ENCODE data around the gene MT2A.
A peak's percentile ranks its signal among the peaks of the same experiment; 100 is the strongest.
"Not testable (repeated sequence)": the region's sequence is repeated elsewhere in the genome, so short reads cannot be mapped to it uniquely, and the experiment has no call there.

MT2A gene

DNA sequence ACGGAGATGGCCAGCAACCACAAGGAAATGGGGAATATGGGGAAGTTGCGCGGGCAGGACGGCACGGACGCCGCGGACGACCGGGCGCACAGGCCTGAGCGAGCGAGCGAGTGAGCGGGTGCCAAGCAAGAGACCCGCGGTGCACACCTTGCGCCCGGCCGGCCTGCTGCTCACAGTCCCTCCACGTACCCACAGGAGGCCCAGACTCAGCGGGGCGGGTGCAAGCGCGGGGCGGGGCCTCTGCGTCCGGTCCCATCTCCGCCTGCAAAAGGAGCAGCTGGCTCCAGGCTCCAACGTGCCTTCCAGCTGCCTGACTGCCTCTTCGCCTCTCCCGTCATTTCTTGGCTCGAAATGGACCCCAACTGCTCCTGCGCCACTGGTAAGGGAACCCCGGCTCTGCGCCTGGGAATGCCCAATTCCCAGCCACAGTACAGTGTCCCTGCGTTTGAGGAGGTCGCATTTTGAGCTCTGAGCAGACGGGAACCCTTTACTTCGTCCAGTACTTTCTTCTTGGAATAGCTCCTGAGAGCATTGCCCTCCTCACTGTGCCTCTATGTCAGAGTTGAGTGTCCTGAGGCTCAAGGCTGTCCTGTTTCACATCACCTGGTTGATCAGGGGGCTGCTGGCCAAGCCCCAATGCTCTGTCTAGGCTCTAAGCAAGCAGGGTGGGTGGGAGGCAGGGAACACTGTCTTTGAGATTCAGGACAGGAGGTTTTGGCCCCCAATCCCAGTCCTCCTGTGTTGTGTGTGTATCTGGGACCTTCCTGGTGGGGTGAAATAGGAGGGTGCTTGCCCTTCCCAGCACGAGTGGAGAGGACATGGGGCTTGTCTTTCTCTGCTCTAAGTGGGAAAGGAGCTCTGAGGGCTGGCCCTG lies 9.1 kb downstream of the MT2A start:
- peak; percentile 62 for DNase-seq (ENCODE audit: low read depth, low spot score)
- peak overlapping the region; percentile 8 for H3K4me3 ChIP-seq (ENCODE audit: low read depth, low read length)
- in situ Hi-C loops (cut with HindIII; ENCODE audit: low sequenced_read_pairs), result no loop called here
- TF ChIP-seq, protein P1, sequence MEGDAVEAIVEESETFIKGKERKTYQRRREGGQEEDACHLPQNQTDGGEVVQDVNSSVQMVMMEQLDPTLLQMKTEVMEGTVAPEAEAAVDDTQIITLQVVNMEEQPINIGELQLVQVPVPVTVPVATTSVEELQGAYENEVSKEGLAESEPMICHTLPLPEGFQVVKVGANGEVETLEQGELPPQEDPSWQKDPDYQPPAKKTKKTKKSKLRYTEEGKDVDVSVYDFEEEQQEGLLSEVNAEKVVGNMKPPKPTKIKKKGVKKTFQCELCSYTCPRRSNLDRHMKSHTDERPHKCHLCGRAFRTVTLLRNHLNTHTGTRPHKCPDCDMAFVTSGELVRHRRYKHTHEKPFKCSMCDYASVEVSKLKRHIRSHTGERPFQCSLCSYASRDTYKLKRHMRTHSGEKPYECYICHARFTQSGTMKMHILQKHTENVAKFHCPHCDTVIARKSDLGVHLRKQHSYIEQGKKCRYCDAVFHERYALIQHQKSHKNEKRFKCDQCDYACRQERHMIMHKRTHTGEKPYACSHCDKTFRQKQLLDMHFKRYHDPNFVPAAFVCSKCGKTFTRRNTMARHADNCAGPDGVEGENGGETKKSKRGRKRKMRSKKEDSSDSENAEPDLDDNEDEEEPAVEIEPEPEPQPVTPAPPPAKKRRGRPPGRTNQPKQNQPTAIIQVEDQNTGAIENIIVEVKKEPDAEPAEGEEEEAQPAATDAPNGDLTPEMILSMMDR (IDR thresholded peaks at IDR 0.05; ENCODE audit: low read depth, low read length), result no peak

DNA sequence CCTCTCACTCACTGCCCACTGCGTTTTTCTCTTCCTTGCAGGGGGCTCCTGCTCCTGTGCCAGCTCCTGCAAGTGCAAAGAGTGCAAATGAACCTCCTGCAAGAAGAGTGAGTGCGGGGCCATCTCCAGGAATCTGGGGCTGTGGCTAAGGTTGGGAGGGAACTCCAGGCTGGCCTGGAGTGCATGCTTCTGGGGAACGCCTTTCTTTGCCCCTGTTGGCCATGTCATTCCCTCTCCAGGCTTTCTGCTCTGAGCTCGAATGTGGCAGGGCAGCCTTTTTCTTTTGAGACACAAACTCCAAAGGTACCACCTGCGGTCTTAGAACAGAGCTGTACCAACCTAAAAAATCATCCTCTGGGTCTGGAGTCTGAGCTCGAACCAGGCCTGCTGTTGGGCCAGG lies 9.8 kb downstream of the MT2A start:
- in situ Hi-C loops (cut with HindIII; ENCODE audit: low sequenced_read_pairs), result no loop called here
- no peak overlapping the region for H3K4me3 ChIP-seq (ENCODE audit: low read depth, low read length)
- TF ChIP-seq, protein P1 (IDR thresholded peaks at IDR 0.05; ENCODE audit: low read depth, low read length), result no peak
- no peak for DNase-seq (ENCODE audit: low read depth, low spot score)

DNA sequence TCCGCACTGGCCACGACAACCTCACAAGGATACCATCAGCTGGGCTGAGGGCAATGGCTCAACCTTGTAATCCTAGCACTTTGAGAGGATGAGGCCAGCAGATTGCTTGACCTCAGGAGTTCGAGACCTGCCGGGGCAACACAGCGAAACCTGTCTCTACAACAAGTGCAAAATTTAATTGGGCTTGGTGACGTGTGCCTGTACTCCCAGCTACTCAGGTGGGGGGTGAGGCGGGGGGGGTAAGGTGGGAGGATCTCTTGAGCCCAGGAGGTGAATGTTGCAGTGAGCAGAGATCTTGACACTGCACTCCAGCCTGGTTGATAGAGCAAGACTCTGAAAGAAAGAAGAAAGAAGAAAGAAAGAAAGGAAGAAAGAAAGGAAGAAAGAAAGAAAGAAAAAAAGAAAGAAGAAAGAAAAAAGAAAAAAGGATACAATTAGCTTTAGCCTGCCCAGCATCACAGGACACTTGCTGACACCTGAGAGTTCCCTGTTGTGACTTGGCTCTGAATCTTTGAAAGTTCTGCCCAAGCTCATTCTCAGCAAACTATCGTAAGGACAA lies 12.0 kb downstream of the MT2A start:
- no peak overlapping the region for H3K4me3 ChIP-seq (ENCODE audit: low read depth, low read length)
- DNase-seq (ENCODE audit: low read depth, low spot score), result no peak
- in situ Hi-C loops (cut with HindIII; ENCODE audit: low sequenced_read_pairs), result no loop called here
- TF ChIP-seq, protein P1 (IDR thresholded peaks at IDR 0.05; ENCODE audit: low read depth, low read length), result no peak

DNA sequence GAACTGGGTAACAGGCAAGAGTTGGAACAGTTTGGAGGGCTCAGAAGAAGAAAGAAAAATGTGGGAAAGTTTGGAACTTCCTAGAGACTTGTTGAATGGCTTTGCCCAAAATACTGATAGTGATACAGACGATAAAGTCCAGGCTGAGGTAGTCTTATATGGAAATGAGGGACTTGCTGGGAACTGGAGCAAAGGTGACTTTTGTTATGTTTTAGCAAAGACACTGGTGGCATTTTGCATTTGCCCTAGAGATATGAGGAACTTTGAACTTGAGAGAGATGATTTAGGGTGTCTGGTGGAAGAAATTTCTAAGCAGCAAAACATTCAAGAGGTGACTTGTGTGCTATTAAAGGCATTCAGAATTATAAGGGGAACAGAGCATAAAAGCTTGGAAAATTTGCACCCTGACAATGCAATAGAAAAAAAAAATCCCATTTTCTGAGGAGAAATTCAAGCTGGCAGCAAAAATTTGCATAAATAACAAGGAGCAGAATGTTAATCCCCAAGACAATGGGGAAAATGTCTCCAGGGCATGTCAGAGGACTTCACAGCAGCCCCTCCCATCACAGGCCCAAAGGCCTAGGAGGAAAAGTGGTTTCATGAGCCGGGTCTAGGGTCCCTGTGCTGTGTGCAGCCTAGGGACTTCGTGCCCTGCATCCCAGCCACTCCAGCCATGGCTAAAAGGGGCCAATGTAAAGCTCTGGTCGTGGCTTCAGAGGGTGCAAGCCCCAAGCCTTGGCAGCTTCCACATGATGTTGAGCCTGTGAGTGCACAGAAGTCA lies 13.5 kb downstream of the MT2A start:
- in situ Hi-C loops (cut with HindIII; ENCODE audit: low sequenced_read_pairs), result not testable (repeated sequence)

DNA sequence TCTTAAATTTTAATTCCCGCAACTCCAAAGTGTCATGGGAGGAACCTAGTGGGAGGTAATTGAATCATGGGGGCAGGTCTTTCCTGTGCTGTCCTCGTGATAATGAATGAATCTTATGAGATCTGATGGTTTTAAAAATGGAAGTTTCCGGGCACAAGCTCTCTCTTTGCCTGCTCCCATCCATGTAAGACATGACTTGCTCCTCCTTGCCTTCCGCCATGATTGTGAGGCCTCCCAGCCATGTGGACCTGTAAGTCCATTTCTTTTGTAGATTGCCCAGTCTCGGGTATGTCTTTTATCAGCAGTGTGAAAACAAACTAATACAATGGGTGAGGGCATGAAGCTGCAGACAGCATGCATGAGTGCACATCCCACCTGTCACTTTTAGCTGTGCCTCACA lies 14.8 kb downstream of the MT2A start:
- H3K4me3 ChIP-seq (ENCODE audit: low read depth, low read length); DNase-seq (ENCODE audit: low read depth, low spot score); in situ Hi-C loops (cut with HindIII; ENCODE audit: low sequenced_read_pairs): not testable (repeated sequence)

More for the DNA sequence above, 13.5 kb downstream of the MT2A start:
- not testable (repeated sequence) for DNase-seq (ENCODE audit: low read depth, low spot score); H3K4me3 ChIP-seq (ENCODE audit: low read depth, low read length)

DNA sequence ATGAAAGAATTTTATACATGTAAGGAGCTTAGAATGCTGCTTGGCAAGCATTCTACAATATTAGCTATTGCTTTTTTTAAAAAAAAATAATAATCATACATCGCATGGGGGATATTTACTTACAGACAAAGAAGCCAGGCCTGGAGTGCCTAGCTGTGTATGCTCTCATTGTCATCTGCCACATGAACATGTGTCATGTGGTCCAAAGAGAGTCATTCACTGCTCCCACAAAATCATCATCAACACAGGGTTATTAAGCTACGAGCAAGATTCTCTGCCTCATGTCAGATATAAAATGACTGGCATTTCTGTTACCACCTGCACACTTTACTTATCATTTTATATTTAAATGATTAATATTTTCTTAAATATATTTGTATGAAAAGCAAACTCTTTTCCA lies 15.3 kb downstream of the MT2A start:
- DNase-seq (ENCODE audit: low read depth, low spot score), result no peak
- TF ChIP-seq, protein P1 (IDR thresholded peaks at IDR 0.05; ENCODE audit: low read depth, low read length), result no peak
- in situ Hi-C loops (cut with HindIII; ENCODE audit: low sequenced_read_pairs), result no loop called here
- H3K4me3 ChIP-seq (ENCODE audit: low read depth, low read length), result no peak overlapping the region

DNA sequence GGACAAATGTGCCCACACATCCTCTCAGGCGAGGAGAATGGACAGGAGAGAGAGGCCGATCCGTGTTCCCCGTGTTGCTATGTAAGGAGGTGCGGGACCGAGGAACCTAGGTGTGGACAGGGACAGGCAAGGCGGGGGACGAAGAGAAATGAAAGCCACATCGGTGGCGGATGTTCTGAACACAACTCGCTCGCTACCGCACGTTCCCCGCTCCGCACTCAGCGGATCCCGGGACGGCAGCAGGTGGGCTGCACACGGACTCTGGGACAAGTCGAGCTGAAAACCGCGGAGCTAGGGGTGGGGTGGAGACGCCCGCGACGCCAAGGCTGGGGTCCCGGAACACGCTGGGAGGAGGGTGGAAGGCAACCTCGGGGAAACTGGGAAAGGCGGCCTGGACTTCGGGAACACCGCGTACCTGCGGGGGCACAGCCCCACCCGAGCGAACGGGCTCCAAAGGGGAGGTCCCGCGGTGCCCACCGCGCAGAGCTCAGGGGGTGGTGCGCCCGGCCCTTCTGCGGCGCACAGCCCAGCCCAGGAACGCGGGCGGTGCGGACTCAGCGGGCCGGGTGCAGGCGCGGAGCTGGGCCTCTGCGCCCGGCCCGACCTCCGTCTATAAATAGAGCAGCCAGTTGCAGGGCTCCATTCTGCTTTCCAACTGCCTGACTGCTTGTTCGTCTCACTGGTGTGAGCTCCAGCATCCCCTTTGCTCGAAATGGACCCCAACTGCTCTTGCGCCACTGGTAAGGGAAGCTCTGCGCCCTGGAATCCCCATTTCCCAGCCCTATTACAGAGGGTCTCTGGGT lies 17.0 kb downstream of the MT2A start, which contains the start of gene MT1E:
Gene MT1E (plus strand): TSS at position 642 of the 803 bp plus-strand sequence. CDS start 71 bp downstream, at position 713.
- TF ChIP-seq, protein P1 (IDR thresholded peaks at IDR 0.05; ENCODE audit: low read depth, low read length), result no peak
- in situ Hi-C loops (cut with HindIII; ENCODE audit: low sequenced_read_pairs), result no loop called here
- peak within 1 kb of the TSS; percentile 59 for H3K4me3 ChIP-seq (ENCODE audit: low read depth, low read length)
- DNase-seq (ENCODE audit: low read depth, low spot score), result peak; percentile 80
